Activated naive CD8-positive, alpha-beta T cell (primary cell): Measurements from ENCODE around the gene RNF212.

ENCODE experiments used
- H3K27ac Mint-ChIP-seq: one replicate; pipeline ENCODE4 v1.8.0; 2021; ENCODE audit warnings: mixed read lengths
- H3K27me3 Mint-ChIP-seq: one replicate; pipeline ENCODE4 v1.8.0; 2021; ENCODE audit warnings: mixed read lengths
- H3K36me3 Mint-ChIP-seq: one replicate; pipeline ENCODE4 v1.8.0; 2021; ENCODE audit warnings: mixed read lengths
- H3K4me1 Mint-ChIP-seq: one replicate; pipeline ENCODE4 v1.8.0; 2021; ENCODE audit warnings: low read depth, mixed read lengths
- H3K4me3 Mint-ChIP-seq: one replicate; pipeline ENCODE4 v1.8.0; 2021; ENCODE audit warnings: mild to moderate bottlenecking, mixed read lengths
- H3K9me3 Mint-ChIP-seq: one replicate; pipeline ENCODE4 v1.8.0; 2021; ENCODE audit warnings: low read depth, mixed read lengths

RNF212 gene

GRCh38 chr4:1104647-1105046 lies 8.7 kb downstream of the RNF212 start:
- H3K4me1 Mint-ChIP-seq, result no peaks in the 10 kb centered on the region
- no peak overlapping the region for H3K4me3 Mint-ChIP-seq
- no peak overlapping the region for H3K27ac Mint-ChIP-seq
- no peaks in the 10 kb centered on the region for H3K36me3 Mint-ChIP-seq
- no peaks in the 10 kb centered on the region for H3K9me3 Mint-ChIP-seq
- H3K27me3 Mint-ChIP-seq, result peaks cover 1% of the 10 kb centered on the region

GRCh38 chr4:1099684-1100335 lies 13.6 kb downstream of the RNF212 start:
- Mint-ChIP-seq H3K36me3 (no peaks in the 10 kb centered on the region), H3K4me1 (no peaks in the 10 kb centered on the region), H3K4me3 (no peak overlapping the region), H3K9me3 (no peaks in the 10 kb centered on the region), H3K27ac (no peak overlapping the region), H3K27me3 (no peaks in the 10 kb centered on the region)

- Mint-ChIP-seq H3K36me3 (no peaks in the 10 kb centered on the region), H3K27ac (no peak overlapping the region), H3K4me3 (no peak overlapping the region)
These were observed 14.1 kb downstream of the RNF212 start for GRCh38 chr4:1099270-1099669.

GRCh38 chr4:1098311-1098925 lies 14.9 kb downstream of the RNF212 start:
- Mint-ChIP-seq H3K4me3 (no peak overlapping the region), H3K36me3 (no peaks in the 10 kb centered on the region), H3K9me3 (no peaks in the 10 kb centered on the region), H3K4me1 (no peaks in the 10 kb centered on the region), H3K27me3 (no peaks in the 10 kb centered on the region), H3K27ac (no peak overlapping the region)

More at GRCh38 chr4:1099270-1099669, 14.1 kb downstream of the RNF212 start:
- no peaks in the 10 kb centered on the region for H3K9me3 Mint-ChIP-seq
- no peaks in the 10 kb centered on the region for H3K27me3 Mint-ChIP-seq
- H3K4me1 Mint-ChIP-seq, result no peaks in the 10 kb centered on the region

GRCh38 chr4:1097553-1097952 lies 15.8 kb downstream of the RNF212 start:
- Mint-ChIP-seq H3K27ac (no peak overlapping the region), H3K4me1 (no peaks in the 10 kb centered on the region), H3K27me3 (no peaks in the 10 kb centered on the region), H3K9me3 (no peaks in the 10 kb centered on the region), H3K4me3 (no peak overlapping the region), H3K36me3 (no peaks in the 10 kb centered on the region)

GRCh38 chr4:1096841-1097240 lies 16.5 kb downstream of the RNF212 start:
- Mint-ChIP-seq H3K4me1 (no peaks in the 10 kb centered on the region), H3K27ac (no peak overlapping the region), H3K4me3 (no peak overlapping the region), H3K9me3 (no peaks in the 10 kb centered on the region), H3K27me3 (no peaks in the 10 kb centered on the region), H3K36me3 (no peaks in the 10 kb centered on the region)

- Mint-ChIP-seq H3K9me3 (peaks cover 2% of the 10 kb centered on the region), H3K4me3 (no peak overlapping the region), H3K4me1 (no peaks in the 10 kb centered on the region), H3K36me3 (no peaks in the 10 kb centered on the region), H3K27ac (no peak overlapping the region), H3K27me3 (no peaks in the 10 kb centered on the region)
These were observed 19.1 kb downstream of the RNF212 start for GRCh38 chr4:1094336-1094690.

GRCh38 chr4:1093391-1094335 lies 19.7 kb downstream of the RNF212 start:
- Mint-ChIP-seq H3K27me3 (no peaks in the 10 kb centered on the region), H3K36me3 (no peaks in the 10 kb centered on the region), H3K4me3 (no peak overlapping the region), H3K9me3 (peaks cover 4% of the 10 kb centered on the region), H3K4me1 (no peaks in the 10 kb centered on the region), H3K27ac (no peak overlapping the region)

GRCh38 chr4:1092983-1093361 lies 20.4 kb downstream of the RNF212 start:
- H3K4me3 Mint-ChIP-seq, result no peak overlapping the region
- H3K27ac Mint-ChIP-seq, result no peak overlapping the region
- no peaks in the 10 kb centered on the region for H3K4me1 Mint-ChIP-seq

GRCh38 chr4:1092026-1092982 lies 21.1 kb downstream of the RNF212 start:
- Mint-ChIP-seq H3K36me3 (no peaks in the 10 kb centered on the region), H3K27ac (no peak overlapping the region), H3K4me3 (no peak overlapping the region), H3K27me3 (no peaks in the 10 kb centered on the region), H3K4me1 (no peaks in the 10 kb centered on the region), H3K9me3 (peaks cover 4% of the 10 kb centered on the region)

More at GRCh38 chr4:1092983-1093361, 20.4 kb downstream of the RNF212 start:
- Mint-ChIP-seq H3K36me3 (no peaks in the 10 kb centered on the region), H3K9me3 (peaks cover 4% of the 10 kb centered on the region), H3K27me3 (no peaks in the 10 kb centered on the region)

- no peak overlapping the region for H3K27ac Mint-ChIP-seq
- no peaks in the 10 kb centered on the region for H3K36me3 Mint-ChIP-seq
- no peaks in the 10 kb centered on the region for H3K27me3 Mint-ChIP-seq
- H3K9me3 Mint-ChIP-seq, result peaks cover 4% of the 10 kb centered on the region
- H3K4me3 Mint-ChIP-seq, result no peak overlapping the region
- H3K4me1 Mint-ChIP-seq, result no peaks in the 10 kb centered on the region
These were observed 21.8 kb downstream of the RNF212 start for GRCh38 chr4:1091561-1091995.

GRCh38 chr4:1090465-1091440 lies 22.6 kb downstream of the RNF212 start:
- Mint-ChIP-seq H3K4me3 (no peak overlapping the region), H3K4me1 (no peaks in the 10 kb centered on the region), H3K9me3 (peaks cover 4% of the 10 kb centered on the region), H3K36me3 (no peaks in the 10 kb centered on the region), H3K27ac (no peak overlapping the region), H3K27me3 (peaks cover 1% of the 10 kb centered on the region)

- Mint-ChIP-seq H3K4me1 (no peaks in the 10 kb centered on the region), H3K27ac (no peak overlapping the region), H3K36me3 (no peaks in the 10 kb centered on the region), H3K9me3 (peaks cover 4% of the 10 kb centered on the region), H3K27me3 (peaks cover 4% of the 10 kb centered on the region), H3K4me3 (no peak overlapping the region)
These were observed 23.3 kb downstream of the RNF212 start for GRCh38 chr4:1090036-1090435.
